Keratinocyte (primary cell): ENCODE data around the gene CFAP20DC. TPM values are rescaled to one million over a fixed set of nuclear protein-coding genes. Genes with fewer than 3 reads are reported as not detected.
A peak's percentile ranks its signal among the peaks of the same experiment; 100 is the strongest.
"Not testable (repeated sequence)": the region's sequence is repeated elsewhere in the genome, so short reads cannot be mapped to it uniquely, and the experiment has no call there.

ENCODE experiments used
- DNase-seq: peaks from one replicate; pipeline ENCODE4 v3.0.0-alpha.2; 2011; ENCODE audit warnings: low read depth, missing footprints, low spot score
- FAIRE-seq: peaks from 2 replicates; lab custom pipeline; 2011; peaks lifted over from hg19 to GRCh38; lab: Jason Lieb, UNC
- H2AFZ ChIP-seq: 2 replicates; pipeline ENCODE4 v1.6.0; 2012; ENCODE audit warnings: low read length, control low read depth, inconsistent platforms; ENCODE audit not compliant: control insufficient read depth
- H3K27ac ChIP-seq: 2 replicates; pipeline ENCODE4 v1.5.1; 2011; ENCODE audit warnings: low read length; ENCODE audit not compliant: control insufficient read depth, insufficient read depth
- H3K27me3 ChIP-seq: 3 replicates; pipeline ENCODE4 v1.6.0; 2011; ENCODE audit warnings: low read length; ENCODE audit not compliant: control insufficient read depth, insufficient read depth; ENCODE audit errors: extremely low read depth
- H3K36me3 ChIP-seq, 2 experiments: 2 replicates in 1 of 2; 3 replicates in 1 of 2; pipeline ENCODE4 v1.5.1; 2011; ENCODE audit warnings: low read length in 2 of 2, mild to moderate bottlenecking in 1 of 2; ENCODE audit not compliant: control insufficient read depth in 2 of 2, insufficient read depth in 2 of 2; ENCODE audit errors: extremely low read depth in 1 of 2
- H3K4me1 ChIP-seq: 3 replicates; pipeline ENCODE4 v1.5.1; 2011; ENCODE audit warnings: low read length; ENCODE audit not compliant: control insufficient read depth, insufficient read depth; ENCODE audit errors: extremely low read depth
- H3K4me2 ChIP-seq: 3 replicates; pipeline ENCODE4 v1.6.0; 2011; ENCODE audit warnings: low read depth, low read length; ENCODE audit not compliant: control insufficient read depth, insufficient read depth; ENCODE audit errors: extremely low read depth
- H3K4me3 ChIP-seq, 3 experiments: fragments of 200-600 bp in 1 of 3; sonication (generic) in 1 of 3; 2 replicates in 2 of 3; 3 replicates in 1 of 3; pipeline ENCODE4 v1.5.1; 2011 to 2016; ENCODE audit warnings: low read length in 3 of 3, mild to moderate bottlenecking in 3 of 3, control low read depth in 2 of 3, inconsistent platforms in 1 of 3, low read depth in 1 of 3, mixed read lengths in 1 of 3, mixed run types in 1 of 3, moderate library complexity in 1 of 3; ENCODE audit not compliant: control insufficient read depth in 2 of 3, insufficient read depth in 2 of 3; ENCODE audit errors: extremely low read depth in 1 of 3
- H3K79me2 ChIP-seq: 2 replicates; pipeline ENCODE4 v1.6.0; 2012; ENCODE audit warnings: low read length; ENCODE audit not compliant: control insufficient read depth, insufficient read depth
- H3K9ac ChIP-seq: 3 replicates; pipeline ENCODE4 v1.6.0; 2011; ENCODE audit warnings: low read length; ENCODE audit not compliant: control insufficient read depth, insufficient read depth; ENCODE audit errors: extremely low read depth
- H3K9me1 ChIP-seq: 3 replicates; pipeline ENCODE4 v1.6.0; 2011; ENCODE audit warnings: low read length; ENCODE audit not compliant: control insufficient read depth, insufficient read depth; ENCODE audit errors: extremely low read depth
- H3K9me3 ChIP-seq: 2 replicates; pipeline ENCODE4 v1.5.1; 2012; ENCODE audit warnings: low read depth, low read length; ENCODE audit not compliant: control insufficient read depth
- H4K20me1 ChIP-seq: 3 replicates; pipeline ENCODE4 v1.6.0; 2011; ENCODE audit warnings: low read length; ENCODE audit not compliant: control insufficient read depth, insufficient read depth; ENCODE audit errors: extremely low read depth
- CTCF ChIP-seq, 3 experiments: IDR thresholded peaks in 1 of 3; conservative IDR thresholded peaks in 1 of 3; optimal IDR thresholded peaks in 1 of 3; 2 replicates in 2 of 3; 3 replicates in 1 of 3; pipeline versions ENCODE3 to v1.5.1; 2011; ENCODE audit warnings: low read length in 3 of 3, mild to moderate bottlenecking in 3 of 3, moderate library complexity in 2 of 3, control low read depth in 1 of 3, inconsistent platforms in 1 of 3; ENCODE audit not compliant: insufficient read depth in 2 of 3; ENCODE audit errors: extremely low read depth in 1 of 3
- EZH2 ChIP-seq: IDR thresholded peaks from one replicate; pipeline ENCODE4 v1.6.1; 2012; ENCODE audit warnings: inconsistent platforms, mild to moderate bottlenecking, low read length, moderate library complexity
- dilution Hi-C: fragments of 300-500 bp; cut with MboI; formaldehyde crosslinking; loops from one replicate; pipeline ENCODE4 v1.7.0; 2020; ENCODE audit warnings: low sequenced_read_pairs; ENCODE audit not compliant: extremely low pct_ligation_motif_present
- polyA plus RNA-seq, 5 experiments: library from polyadenylated mRNA; depleted of rRNA in 3 of 5; stranded (reverse) in 3 of 5; stranded (forward) in 1 of 5; unstranded in 1 of 5; fragments of >200 nt; gene quantifications; 1 replicate in 1 of 5; 2 replicates in 3 of 5; 3 replicates in 1 of 5; pipeline versions ENCODE4 v1.2.1 to v1.2.3, GENCODE V29; 2011 to 2012; ENCODE audit warnings: missing spikeins in 2 of 5, low read depth in 1 of 5, low replicate concordance in 1 of 5

The CFAP20DC gene
- polyA plus RNA-seq, 1 donor (not counting 4 experiments of a cell fraction or from before 2014, with no cell fraction given): 6.3 TPM

- Histone ChIP-seq H3K79me2 (no peaks in the 10 kb centered on the region), H3K36me3 (no peaks in the 10 kb centered on the region), H4K20me1 (no peaks in the 10 kb centered on the region), H3K4me3 (no peak overlapping the region), H3K9ac (no peak overlapping the region), H3K27me3 (no peaks in the 10 kb centered on the region), H3K4me2 (no peak overlapping the region), H3K9me3 (no peaks in the 10 kb centered on the region), H2AFZ (no peak overlapping the region), H3K27ac (no peak overlapping the region), H3K4me1 (no peaks in the 10 kb centered on the region), H3K9me1 (no peaks in the 10 kb centered on the region)
- FAIRE-seq: no peak
- no peak for DNase-seq
- TF ChIP-seq CTCF (optimal IDR thresholded peaks at IDR 0.05 in 1 of 3, IDR thresholded peaks at IDR 0.05 in 1 of 3, conservative IDR thresholded peaks at IDR 0.05 in 1 of 3; ENCODE audit: extremely low read depth in 1 of 3, insufficient read depth in 2 of 3, low read length in 3 of 3) (no peak), EZH2 (no peak)
- dilution Hi-C loops: no loop called here
Measured at GRCh38 chr3:58824777-58825176, 225.0 kb downstream of the CFAP20DC start.

- Histone ChIP-seq H3K9ac (no peak overlapping the region), H3K36me3 (no peaks in the 10 kb centered on the region), H3K4me1 (no peaks in the 10 kb centered on the region), H3K27ac (no peak overlapping the region), H3K79me2 (no peaks in the 10 kb centered on the region), H3K9me3 (no peaks in the 10 kb centered on the region), H3K27me3 (no peaks in the 10 kb centered on the region), H2AFZ (peak overlapping the region; percentile 35), H3K4me3 (no peak overlapping the region), H4K20me1 (no peaks in the 10 kb centered on the region), H3K4me2 (no peak overlapping the region), H3K9me1 (no peaks in the 10 kb centered on the region)
- dilution Hi-C loops: no loop called here
- TF ChIP-seq EZH2: no peak
- peak; percentile 71 to 76 (median 73) for TF ChIP-seq CTCF (optimal IDR thresholded peaks at IDR 0.05 in 1 of 3, IDR thresholded peaks at IDR 0.05 in 1 of 3, conservative IDR thresholded peaks at IDR 0.05 in 1 of 3; ENCODE audit: extremely low read depth in 1 of 3, insufficient read depth in 2 of 3, low read length in 3 of 3)
- peak; percentile 59 for FAIRE-seq
- DNase-seq: no peak
Measured at GRCh38 chr3:58824285-58824684, 225.5 kb downstream of the CFAP20DC start.

- H3K9ac ChIP-seq, H2AFZ ChIP-seq, H3K27ac ChIP-seq, H3K4me1 ChIP-seq, H3K4me3 ChIP-seq, DNase-seq, H3K4me2 ChIP-seq, FAIRE-seq, H3K27me3 ChIP-seq, H3K36me3 ChIP-seq, H3K9me1 ChIP-seq, H3K9me3 ChIP-seq, dilution Hi-C loops, H4K20me1 ChIP-seq, H3K79me2 ChIP-seq: not testable (repeated sequence)
Measured at GRCh38 chr3:58806551-58807244, 243.1 kb downstream of the CFAP20DC start.
